Islet of Langerhans (tissue), 1 donor: ENCODE results near the gene BTRC.
"Not testable (repeated sequence)": the region's sequence is repeated elsewhere in the genome, so short reads cannot be mapped to it uniquely, and the experiment has no call there.

Source experiments
- FAIRE-seq: peaks from one replicate; lab custom pipeline; 2011; peaks lifted over from hg19 to GRCh38; lab: Jason Lieb, UNC

BTRC gene

DNA sequence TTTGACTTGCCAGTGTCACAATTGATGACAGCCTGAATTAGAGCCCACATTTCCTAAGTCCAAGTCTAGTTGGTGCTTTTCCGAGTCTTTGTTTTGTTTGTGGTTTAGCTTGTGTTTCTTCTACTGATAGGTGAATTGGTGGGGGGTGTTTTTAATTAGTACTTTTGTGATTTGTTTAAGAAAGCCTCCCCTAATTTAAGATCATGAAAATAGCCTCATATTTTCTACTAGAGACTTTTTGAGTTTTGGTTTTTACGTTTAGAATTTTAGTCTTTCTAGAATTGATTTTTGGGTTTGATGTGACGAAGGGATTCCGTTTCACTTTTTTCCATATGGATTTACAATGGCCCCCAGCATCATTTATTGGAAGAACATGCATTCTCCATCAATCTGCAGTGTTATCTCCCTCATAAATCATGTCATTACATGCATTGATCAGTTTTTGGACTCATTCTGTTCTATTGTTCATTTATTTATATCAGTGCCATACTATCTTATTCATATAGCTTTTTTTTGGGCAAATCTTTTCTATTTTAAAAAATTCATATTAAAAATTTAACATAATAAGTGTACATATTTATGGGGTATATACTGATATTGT lies 32.8 kb downstream of the BTRC start:
- FAIRE-seq, result no peak

GRCh38 chr10:101388676-101389276 lies 34.8 kb downstream of the BTRC start:
- no peak for FAIRE-seq

GRCh38 chr10:101389532-101389931 lies 35.6 kb downstream of the BTRC start:
- FAIRE-seq, result not testable (repeated sequence)

DNA sequence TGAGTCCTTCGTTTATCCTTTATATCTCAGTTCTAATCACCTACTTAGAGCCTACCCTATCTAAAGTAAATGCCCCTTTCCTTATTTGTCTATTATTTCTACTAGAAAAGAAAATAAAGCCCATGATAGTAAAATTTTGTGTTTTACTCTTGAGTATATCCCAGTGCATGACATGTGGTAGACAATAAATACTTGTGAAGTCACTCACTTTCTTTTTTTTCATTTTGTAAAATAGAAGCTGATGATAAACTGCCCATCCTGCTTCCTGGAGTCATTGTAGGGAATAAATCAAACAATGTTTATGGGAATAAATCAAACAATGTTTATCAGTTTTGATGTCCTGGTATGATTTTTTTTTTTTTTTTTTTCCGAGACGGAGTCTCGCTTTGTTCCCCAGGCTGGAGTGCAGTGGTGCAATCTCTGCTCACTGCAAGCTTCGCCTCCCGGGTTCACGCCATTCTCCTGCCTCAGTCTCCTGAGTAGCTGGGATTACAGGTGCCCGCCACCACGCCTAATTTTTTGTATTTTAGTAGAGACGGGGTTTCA lies 36.1 kb downstream of the BTRC start:
- no peak for FAIRE-seq

GRCh38 chr10:101393378-101393777 lies 39.4 kb downstream of the BTRC start:
- FAIRE-seq, result no peak

- no peak for FAIRE-seq
Observed at GRCh38 chr10:101394524-101395133, 40.7 kb downstream of the BTRC start.

DNA sequence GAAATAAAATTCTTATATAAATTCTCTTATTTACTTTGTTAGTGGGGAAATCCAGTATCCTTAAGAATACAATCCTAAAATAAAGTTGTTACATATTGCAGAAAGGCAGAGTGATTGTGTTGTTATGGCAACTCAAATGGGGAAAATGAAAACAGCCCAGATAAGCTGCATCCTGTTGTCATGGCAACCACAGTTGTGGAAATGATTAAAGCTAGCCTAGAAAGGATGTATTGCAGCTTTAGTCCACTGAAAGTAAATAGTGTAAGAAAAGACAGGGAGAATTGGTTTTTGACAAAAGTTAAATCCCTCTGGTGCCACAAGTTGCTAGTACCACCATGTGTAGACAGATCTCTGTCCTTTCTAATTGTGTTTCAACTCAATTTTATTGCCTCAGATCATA lies 43.2 kb downstream of the BTRC start:
- peak; percentile 84 for FAIRE-seq

DNA sequence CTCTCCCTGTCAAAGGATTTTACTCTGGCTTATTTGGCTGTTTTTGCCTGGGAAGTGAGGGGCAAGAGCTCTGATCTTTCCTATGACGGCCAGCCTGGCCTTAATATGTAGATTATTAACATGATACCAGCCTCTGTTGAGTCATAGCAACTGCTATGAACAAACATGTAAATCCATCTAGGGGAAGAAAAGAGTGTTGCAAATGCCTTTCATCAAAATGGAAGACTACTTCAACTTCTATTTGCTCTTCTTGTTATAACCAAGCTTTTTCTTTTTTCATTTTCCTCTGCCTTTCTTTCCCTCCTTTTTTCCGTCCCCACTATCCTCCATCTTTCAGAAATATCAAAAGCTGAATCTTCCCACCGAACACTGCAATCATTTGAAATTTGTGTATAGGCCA lies 46.6 kb downstream of the BTRC start:
- FAIRE-seq, result peak; percentile 85

DNA sequence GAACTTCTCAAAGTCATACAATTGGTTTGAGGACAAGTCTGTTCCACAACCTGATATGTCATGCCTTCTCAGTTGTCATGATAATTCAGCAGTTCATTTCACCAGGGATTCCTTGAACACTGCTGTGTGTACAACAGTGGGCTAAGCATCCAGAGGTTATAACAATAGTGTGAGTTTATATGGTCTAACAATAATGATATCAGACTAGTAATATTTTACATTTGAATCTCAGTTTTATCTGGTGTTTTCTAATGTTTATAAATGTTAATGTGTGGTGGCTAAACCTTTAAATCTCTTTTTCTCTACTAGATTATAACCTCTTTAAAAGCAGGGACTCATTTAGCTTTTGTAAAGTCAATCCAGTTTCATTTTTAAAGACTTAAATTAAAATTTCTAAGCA lies 48.7 kb downstream of the BTRC start:
- no peak for FAIRE-seq

DNA sequence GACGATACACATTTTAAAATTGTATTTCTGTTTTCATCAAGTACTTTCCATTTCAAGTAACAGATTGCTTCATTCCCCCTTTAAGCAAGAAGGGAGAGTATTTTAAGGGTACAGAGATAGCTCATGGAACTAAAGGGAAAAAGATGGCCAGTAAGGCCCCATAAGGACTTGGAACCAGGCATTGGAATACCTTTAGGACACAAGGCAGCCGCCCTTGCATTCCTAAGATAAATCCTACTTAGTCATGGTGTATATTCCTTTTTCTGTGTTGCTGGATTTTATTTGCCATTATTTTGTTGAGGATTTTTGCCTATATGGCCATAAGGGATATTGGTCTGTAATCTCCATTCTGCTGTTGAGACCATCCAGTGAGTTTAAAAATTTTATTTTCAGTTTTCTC lies 49.2 kb downstream of the BTRC start:
- FAIRE-seq, result no peak

GRCh38 chr10:101405001-101405400 lies 51.0 kb downstream of the BTRC start:
- FAIRE-seq, result no peak

DNA sequence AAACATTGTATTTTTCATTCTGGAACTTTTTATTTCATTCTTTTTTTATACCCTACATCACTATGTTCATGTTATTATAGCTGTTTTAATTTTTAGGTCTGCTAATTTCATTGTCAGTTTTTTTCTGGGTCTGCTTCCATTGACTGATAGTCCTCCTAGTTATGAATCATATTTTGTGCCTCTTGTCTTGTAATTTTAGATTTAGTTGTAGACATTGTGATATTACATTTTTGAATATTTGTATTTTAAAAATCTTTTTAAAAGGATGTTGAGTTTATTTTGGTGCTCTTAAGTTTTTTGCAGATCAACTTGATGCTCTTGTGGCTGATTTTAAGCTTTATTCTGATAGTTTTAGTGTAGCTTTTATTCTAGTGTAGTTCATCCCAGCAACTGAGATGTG lies 57.6 kb downstream of the BTRC start:
- FAIRE-seq, result no peak

DNA sequence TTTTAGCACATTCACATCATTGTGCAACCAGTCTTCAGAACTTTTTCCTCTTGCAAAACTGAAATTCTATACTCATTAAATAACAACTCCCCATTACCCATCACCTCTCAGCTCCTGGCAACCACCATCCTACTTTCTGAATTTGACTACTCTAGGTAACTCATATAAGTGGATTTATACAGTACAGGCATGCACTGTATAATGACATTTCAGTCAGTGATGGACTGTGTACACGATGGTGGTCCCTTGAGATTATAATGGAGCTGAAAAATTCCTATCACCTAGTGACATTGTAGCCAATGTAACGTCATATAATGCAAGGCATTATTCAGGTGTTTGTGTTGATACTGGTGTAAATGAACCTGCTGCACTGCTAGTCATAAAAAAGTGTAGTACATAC lies 60.1 kb downstream of the BTRC start:
- FAIRE-seq, result no peak

DNA sequence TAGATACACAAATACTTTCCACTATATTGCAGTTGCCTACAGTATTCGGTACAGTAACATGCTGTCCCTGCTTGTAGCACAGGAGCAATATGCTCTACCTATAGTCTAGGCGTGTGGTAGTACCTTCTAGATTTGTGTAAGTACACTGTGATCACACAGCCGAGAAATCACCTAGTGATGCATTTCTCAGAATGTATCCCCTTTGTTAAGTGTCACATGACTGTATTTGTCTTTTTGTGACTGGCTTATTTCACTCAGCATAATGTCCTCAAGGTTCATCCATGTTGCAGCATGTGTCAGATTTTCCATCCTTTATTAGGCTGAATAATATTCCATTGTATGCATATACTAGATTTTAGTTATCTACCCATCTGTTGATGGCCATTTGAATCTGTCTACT lies 61.9 kb downstream of the BTRC start:
- FAIRE-seq, result no peak

DNA sequence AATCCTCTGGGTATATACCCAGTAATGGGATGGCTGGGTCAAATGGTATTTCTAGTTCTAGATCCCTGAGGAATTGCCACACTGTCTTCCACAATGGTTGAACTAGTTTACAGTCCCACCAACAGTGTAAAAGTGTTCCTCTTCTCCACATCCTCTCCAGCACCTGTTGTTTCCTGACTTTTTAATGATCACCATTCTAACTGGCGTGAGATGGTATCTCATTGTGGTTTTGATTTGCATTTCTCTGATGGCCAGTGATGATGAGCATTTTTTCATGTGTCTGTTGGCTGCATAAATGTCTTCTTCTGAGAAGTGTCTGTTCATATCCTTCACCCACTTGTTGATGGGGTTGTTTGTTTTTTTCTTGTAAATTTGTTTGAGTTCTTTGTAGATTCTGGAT lies 68.0 kb downstream of the BTRC start:
- FAIRE-seq, result not testable (repeated sequence)

- no peak for FAIRE-seq
Observed at GRCh38 chr10:101425535-101425934, 71.6 kb downstream of the BTRC start.

GRCh38 chr10:101428036-101428435 lies 74.1 kb downstream of the BTRC start:
- no peak for FAIRE-seq

GRCh38 chr10:101429423-101429822 lies 75.5 kb downstream of the BTRC start:
- FAIRE-seq, result no peak

DNA sequence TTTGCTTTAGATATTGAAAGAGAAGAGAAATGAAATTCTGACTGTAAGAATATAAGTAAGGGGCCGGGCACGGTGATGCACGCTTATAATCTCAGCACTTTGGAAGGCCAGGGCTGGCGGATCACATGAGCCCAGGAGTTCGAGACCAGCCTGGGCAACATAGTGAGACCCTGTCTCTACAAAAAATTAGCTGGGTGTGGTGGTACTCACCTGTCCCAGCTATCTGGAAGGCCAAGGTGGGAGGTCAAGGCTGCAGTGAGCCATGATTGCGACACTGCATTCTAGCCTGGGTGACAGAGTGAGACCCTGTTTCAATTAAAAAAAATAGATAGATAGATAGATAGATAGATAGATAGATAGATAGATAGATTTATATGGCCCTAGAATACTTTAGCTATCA lies 82.3 kb downstream of the BTRC start:
- FAIRE-seq, result no peak

DNA sequence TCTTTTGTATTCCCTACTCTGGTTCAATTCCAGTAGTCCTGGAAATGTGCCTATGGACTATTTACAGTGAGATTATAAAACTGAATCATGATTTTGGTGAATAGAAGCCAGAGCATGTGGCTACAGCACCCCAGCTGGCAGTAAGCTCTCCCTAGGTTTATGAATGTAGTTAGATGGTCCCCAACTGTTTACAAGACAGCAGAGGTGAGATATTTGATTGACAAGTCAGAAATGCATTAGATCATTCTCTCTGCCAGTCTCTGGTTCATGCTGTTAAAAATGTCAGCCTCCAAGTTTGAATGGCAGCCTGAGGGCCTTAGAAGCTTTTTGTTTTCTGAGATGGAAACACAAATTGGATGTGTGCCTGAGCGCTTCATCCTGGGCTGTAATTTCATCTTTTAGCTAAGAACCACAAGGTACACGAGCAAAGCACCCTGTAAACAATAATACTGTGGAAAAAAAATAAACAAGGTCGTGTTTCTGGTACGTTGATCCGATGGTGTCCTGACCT lies 85.0 kb downstream of the BTRC start:
- FAIRE-seq, result no peak

GRCh38 chr10:101441541-101442455 lies 87.8 kb downstream of the BTRC start:
- peak; percentile 79 for FAIRE-seq

DNA sequence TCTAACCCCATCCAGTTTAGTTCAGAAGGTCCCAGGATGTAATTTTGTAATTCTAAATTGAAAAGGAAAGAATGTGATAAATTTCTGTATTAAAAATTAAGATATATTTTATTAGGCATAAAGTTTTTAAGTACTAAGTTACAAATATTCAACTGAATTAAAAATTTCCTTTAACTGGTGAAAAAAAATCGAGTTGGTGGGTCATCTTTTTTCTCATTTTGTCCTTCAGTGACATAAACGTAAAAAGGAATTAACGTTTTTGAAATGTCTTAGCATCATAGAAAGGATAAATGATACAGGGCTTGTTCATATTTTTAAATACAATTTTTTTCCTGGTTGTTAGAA lies 88.5 kb downstream of the BTRC start:
- no peak for FAIRE-seq
